Panc1 (cell line): Measurements from ENCODE around the gene TMPRSS3.

Source experiments
- POLR2AphosphoS5 ChIP-seq: IDR thresholded peaks from 2 replicates; pipeline ENCODE4 v1.6.1; 2012; ENCODE audit warnings: mild to moderate bottlenecking, low read depth, low read length, moderate library complexity
- SIN3A ChIP-seq: IDR thresholded peaks from 2 replicates; pipeline ENCODE4 v1.6.1; 2012; ENCODE audit warnings: low read depth, mild to moderate bottlenecking, low read length, moderate library complexity, borderline replicate concordance; ENCODE audit not compliant: insufficient read depth
- TCF7L2 ChIP-seq: IDR thresholded peaks from 2 replicates; pipeline ENCODE4 v1.6.1; 2011; ENCODE audit warnings: mild to moderate bottlenecking, low read depth, low read length, inconsistent platforms
- TF ChIP-seq, protein P1 (sequence below): fragments of 450-650 bp; IDR thresholded peaks from 2 replicates; pipeline ENCODE4 v1.5.1; 2017; ENCODE audit warnings: mild to moderate bottlenecking
- TF ChIP-seq, protein P2 (sequence below), 2 experiments: IDR thresholded peaks; 2 replicates each; pipeline ENCODE4 v1.6.1; 2011 to 2012; ENCODE audit warnings: low read depth in 2 of 2, control low read depth in 1 of 2, low read length in 1 of 2, mild to moderate bottlenecking in 1 of 2, moderate library complexity in 1 of 2; ENCODE audit not compliant: insufficient read depth in 1 of 2

DNA sequence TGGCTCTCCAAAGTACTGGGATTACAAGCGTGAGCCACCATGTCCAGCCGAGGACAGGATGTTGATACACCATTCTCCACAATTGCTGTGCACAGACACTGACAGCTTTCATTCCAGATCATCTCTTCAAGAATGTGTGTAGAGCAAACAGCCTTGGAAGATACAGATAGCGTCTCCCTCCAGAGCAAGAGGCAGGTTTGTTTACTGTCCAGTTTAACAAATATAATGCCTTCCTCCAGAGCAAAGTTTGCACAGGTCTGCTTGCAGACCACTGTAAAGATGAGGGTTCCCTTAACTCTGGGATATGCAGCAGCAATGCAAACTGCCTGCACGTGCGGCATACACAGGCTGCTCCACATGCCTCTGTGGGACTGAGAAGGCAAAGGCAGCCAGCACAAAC lies 4.6 kb downstream of the TMPRSS3 start:
- TF ChIP-seq, protein P1, sequence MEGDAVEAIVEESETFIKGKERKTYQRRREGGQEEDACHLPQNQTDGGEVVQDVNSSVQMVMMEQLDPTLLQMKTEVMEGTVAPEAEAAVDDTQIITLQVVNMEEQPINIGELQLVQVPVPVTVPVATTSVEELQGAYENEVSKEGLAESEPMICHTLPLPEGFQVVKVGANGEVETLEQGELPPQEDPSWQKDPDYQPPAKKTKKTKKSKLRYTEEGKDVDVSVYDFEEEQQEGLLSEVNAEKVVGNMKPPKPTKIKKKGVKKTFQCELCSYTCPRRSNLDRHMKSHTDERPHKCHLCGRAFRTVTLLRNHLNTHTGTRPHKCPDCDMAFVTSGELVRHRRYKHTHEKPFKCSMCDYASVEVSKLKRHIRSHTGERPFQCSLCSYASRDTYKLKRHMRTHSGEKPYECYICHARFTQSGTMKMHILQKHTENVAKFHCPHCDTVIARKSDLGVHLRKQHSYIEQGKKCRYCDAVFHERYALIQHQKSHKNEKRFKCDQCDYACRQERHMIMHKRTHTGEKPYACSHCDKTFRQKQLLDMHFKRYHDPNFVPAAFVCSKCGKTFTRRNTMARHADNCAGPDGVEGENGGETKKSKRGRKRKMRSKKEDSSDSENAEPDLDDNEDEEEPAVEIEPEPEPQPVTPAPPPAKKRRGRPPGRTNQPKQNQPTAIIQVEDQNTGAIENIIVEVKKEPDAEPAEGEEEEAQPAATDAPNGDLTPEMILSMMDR = no peak
- TF ChIP-seq POLR2AphosphoS5 (no peak), SIN3A (no peak), TCF7L2 (no peak)
- TF ChIP-seq, protein P2, sequence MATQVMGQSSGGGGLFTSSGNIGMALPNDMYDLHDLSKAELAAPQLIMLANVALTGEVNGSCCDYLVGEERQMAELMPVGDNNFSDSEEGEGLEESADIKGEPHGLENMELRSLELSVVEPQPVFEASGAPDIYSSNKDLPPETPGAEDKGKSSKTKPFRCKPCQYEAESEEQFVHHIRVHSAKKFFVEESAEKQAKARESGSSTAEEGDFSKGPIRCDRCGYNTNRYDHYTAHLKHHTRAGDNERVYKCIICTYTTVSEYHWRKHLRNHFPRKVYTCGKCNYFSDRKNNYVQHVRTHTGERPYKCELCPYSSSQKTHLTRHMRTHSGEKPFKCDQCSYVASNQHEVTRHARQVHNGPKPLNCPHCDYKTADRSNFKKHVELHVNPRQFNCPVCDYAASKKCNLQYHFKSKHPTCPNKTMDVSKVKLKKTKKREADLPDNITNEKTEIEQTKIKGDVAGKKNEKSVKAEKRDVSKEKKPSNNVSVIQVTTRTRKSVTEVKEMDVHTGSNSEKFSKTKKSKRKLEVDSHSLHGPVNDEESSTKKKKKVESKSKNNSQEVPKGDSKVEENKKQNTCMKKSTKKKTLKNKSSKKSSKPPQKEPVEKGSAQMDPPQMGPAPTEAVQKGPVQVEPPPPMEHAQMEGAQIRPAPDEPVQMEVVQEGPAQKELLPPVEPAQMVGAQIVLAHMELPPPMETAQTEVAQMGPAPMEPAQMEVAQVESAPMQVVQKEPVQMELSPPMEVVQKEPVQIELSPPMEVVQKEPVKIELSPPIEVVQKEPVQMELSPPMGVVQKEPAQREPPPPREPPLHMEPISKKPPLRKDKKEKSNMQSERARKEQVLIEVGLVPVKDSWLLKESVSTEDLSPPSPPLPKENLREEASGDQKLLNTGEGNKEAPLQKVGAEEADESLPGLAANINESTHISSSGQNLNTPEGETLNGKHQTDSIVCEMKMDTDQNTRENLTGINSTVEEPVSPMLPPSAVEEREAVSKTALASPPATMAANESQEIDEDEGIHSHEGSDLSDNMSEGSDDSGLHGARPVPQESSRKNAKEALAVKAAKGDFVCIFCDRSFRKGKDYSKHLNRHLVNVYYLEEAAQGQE (IDR thresholded peaks at IDR 0.05; ENCODE audit: insufficient read depth in 1 of 2, low read depth in 2 of 2, low read length in 1 of 2) = no peak
